ENCODE results near the gene DDB1.
"Not testable (repeated sequence)": the region's sequence is repeated elsewhere in the genome, so short reads cannot be mapped to it uniquely, and the experiment has no call there.

The DDB1 gene

GRCh38 chr11:61264795-61265194 lies 68.1 kb downstream of the DDB1 start:
- Histone ChIP-seq H3K4me1 (peaks cover 23% of the 10 kb centered on the region), H3K9ac (no peak overlapping the region), H4K20me1 (no peaks in the 10 kb centered on the region), H3K27ac (no peak overlapping the region), H3K9me3 (no peaks in the 10 kb centered on the region), H3K36me3 (peaks cover 100% of the 10 kb centered on the region), H3K4me2 (no peak overlapping the region), H3K27me3 (no peaks in the 10 kb centered on the region), H3K4me3 (no peak overlapping the region)
- TF ChIP-seq Cebpa-rat (IDR thresholded peaks at IDR 0.05): no peak

DNA sequence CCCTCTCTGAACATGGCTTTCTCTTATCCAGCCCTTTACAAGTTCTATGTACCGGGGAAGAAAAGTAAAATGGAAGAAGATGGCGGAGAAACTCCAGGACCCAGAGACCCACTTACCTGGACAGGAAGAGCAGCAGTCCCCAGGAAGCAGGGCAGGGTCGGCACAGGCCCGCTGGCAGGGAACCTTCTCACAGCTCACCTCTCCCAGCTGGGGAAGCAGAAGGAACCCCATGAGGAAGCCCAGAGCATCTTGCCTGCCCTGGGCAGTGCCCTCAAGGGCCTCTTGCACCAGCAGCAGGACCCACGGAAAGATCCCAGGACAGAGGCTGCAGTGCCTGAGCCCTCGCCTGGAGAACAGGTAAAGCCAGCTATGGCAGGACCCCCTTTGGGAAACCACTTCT lies 68.5 kb downstream of the DDB1 start:
- H3K27ac ChIP-seq: no peak overlapping the region
- peaks cover 100% of the 10 kb centered on the region for H3K36me3 ChIP-seq
- H3K4me3 ChIP-seq: no peak overlapping the region
- no peak overlapping the region for H3K4me2 ChIP-seq
- no peak for TF ChIP-seq Cebpa-rat (IDR thresholded peaks at IDR 0.05)
- peaks cover 23% of the 10 kb centered on the region for H3K4me1 ChIP-seq
- H3K9me3 ChIP-seq: no peaks in the 10 kb centered on the region
- H4K20me1 ChIP-seq: no peaks in the 10 kb centered on the region
- H3K27me3 ChIP-seq: no peaks in the 10 kb centered on the region
- no peak overlapping the region for H3K9ac ChIP-seq

DNA sequence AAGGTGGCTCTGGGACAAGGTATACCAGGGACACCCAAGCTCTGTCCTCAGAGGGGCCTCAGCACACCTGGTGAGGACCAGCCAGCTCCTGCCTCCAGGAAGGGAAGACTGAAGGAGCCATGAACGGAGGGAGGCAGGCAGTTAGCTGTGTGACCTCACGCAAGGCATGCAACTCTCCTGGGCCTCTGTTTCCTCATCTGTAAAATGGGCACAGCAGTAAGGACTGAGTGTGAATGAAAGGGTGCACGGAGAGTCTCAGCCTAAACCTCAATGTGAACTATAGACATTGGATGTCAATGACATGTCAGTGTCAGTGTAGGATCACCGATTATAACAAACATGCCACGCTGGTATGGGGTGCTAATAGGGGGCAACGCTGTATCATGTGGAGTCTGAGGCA lies 73.5 kb downstream of the DDB1 start:
- H3K4me2 ChIP-seq: no peak overlapping the region
- peaks cover 41% of the 10 kb centered on the region for H4K20me1 ChIP-seq
- no peaks in the 10 kb centered on the region for H3K9me3 ChIP-seq
- no peak overlapping the region for H3K27ac ChIP-seq
- H3K4me3 ChIP-seq: no peak overlapping the region
- peaks cover 17% of the 10 kb centered on the region for H3K4me1 ChIP-seq
- no peaks in the 10 kb centered on the region for H3K27me3 ChIP-seq
- no peak overlapping the region for H3K9ac ChIP-seq
- no peak for TF ChIP-seq Cebpa-rat (IDR thresholded peaks at IDR 0.05)
- H3K36me3 ChIP-seq: peaks cover 90% of the 10 kb centered on the region

GRCh38 chr11:61258546-61258945 lies 74.4 kb downstream of the DDB1 start:
- H3K4me1 ChIP-seq: peaks cover 20% of the 10 kb centered on the region
- no peak for TF ChIP-seq Cebpa-rat (IDR thresholded peaks at IDR 0.05)
- no peaks in the 10 kb centered on the region for H3K9me3 ChIP-seq
- no peak overlapping the region for H3K4me3 ChIP-seq
- H3K27me3 ChIP-seq: no peaks in the 10 kb centered on the region
- no peak overlapping the region for H3K4me2 ChIP-seq
- H3K36me3 ChIP-seq: peaks cover 83% of the 10 kb centered on the region
- peaks cover 48% of the 10 kb centered on the region for H4K20me1 ChIP-seq
- H3K27ac ChIP-seq: 0 out of 2 replicates have a peak overlapping the region, but pooled peaks have one; percentile 6
- H3K9ac ChIP-seq: no peak overlapping the region

DNA sequence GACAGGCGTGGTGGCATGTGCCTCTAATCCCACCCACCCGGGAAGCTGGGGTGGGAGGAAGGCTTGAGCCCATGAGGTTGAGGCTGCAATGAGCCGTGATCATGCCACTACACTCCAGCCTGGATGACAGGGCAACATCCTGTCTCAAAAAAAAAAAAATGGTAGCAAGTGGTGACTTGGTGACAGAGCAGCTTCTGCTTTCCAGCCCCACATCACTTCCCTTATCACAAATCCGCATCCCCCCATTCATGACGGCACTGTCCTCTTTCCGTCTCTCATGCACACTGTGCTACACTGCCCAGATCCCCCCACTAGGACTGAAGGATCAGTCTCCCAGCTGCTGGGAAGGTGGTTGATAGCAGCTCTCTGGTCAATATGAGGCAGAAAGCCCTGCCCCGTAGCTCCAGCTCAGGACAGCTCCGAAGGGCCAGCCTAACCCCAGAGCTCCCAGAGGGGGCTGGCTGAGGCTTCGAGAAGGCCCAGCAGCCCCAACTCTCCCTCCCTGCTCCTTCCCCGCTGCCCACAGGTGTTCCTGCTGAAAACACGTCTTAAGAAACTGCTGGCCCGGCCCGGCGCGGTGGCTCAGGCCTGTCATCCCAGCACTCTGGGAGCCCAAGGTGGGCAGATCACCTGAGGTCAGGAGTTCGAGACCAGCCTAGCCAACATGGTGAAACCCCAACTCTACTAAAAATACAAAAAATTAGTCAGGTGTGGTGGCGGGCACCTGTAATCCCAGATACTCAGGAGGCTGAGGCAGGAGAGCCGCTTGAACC lies 76.0 kb downstream of the DDB1 start:
- Histone ChIP-seq H3K36me3 (peaks cover 75% of the 10 kb centered on the region), H4K20me1 (peaks cover 48% of the 10 kb centered on the region), H3K9me3 (no peaks in the 10 kb centered on the region), H3K4me2 (no peak overlapping the region), H3K9ac (no peak overlapping the region), H3K4me1 (peaks cover 33% of the 10 kb centered on the region), H3K27me3 (no peaks in the 10 kb centered on the region), H3K27ac (no peak overlapping the region; the same call in 1 of the 2 replicates), H3K4me3 (no peak overlapping the region)
- no peak for TF ChIP-seq Cebpa-rat (IDR thresholded peaks at IDR 0.05)

- Histone ChIP-seq H3K27ac (no peak overlapping the region), H3K4me1 (peaks cover 44% of the 10 kb centered on the region), H3K36me3 (peaks cover 65% of the 10 kb centered on the region), H3K4me3 (no peak overlapping the region), H3K4me2 (peak overlapping the region; percentile 41), H4K20me1 (peaks cover 48% of the 10 kb centered on the region), H3K9me3 (no peaks in the 10 kb centered on the region), H3K27me3 (no peaks in the 10 kb centered on the region), H3K9ac (no peak overlapping the region)
- TF ChIP-seq Cebpa-rat (IDR thresholded peaks at IDR 0.05): no peak
Observed at GRCh38 chr11:61254403-61255025, 78.4 kb downstream of the DDB1 start.

DNA sequence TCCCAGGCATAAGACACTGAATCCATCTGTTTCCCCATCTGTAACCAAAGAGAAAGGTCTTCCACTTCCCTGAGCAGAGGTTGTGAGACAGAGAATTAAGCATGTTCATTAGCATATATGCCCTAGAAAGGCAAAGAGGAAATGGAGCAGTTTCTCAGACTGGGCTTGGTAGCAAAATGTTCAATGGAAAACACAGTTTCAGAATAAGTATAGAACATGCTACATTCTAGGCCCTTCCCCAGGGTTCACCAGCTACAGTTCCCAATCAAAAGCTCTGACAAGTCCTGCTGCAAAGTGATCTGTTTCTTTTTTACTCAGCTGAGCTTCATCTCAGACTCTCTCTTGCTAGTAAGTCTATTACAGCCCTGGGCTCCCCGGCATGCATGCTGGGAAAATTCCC lies 80.6 kb downstream of the DDB1 start:
- Histone ChIP-seq H4K20me1 (peaks cover 36% of the 10 kb centered on the region), H3K36me3 (peaks cover 43% of the 10 kb centered on the region), H3K4me1 (peaks cover 44% of the 10 kb centered on the region)
- H3K9me3 ChIP-seq, H3K27ac ChIP-seq, H3K9ac ChIP-seq, H3K27me3 ChIP-seq, H3K4me3 ChIP-seq, H3K4me2 ChIP-seq: not testable (repeated sequence)

DNA sequence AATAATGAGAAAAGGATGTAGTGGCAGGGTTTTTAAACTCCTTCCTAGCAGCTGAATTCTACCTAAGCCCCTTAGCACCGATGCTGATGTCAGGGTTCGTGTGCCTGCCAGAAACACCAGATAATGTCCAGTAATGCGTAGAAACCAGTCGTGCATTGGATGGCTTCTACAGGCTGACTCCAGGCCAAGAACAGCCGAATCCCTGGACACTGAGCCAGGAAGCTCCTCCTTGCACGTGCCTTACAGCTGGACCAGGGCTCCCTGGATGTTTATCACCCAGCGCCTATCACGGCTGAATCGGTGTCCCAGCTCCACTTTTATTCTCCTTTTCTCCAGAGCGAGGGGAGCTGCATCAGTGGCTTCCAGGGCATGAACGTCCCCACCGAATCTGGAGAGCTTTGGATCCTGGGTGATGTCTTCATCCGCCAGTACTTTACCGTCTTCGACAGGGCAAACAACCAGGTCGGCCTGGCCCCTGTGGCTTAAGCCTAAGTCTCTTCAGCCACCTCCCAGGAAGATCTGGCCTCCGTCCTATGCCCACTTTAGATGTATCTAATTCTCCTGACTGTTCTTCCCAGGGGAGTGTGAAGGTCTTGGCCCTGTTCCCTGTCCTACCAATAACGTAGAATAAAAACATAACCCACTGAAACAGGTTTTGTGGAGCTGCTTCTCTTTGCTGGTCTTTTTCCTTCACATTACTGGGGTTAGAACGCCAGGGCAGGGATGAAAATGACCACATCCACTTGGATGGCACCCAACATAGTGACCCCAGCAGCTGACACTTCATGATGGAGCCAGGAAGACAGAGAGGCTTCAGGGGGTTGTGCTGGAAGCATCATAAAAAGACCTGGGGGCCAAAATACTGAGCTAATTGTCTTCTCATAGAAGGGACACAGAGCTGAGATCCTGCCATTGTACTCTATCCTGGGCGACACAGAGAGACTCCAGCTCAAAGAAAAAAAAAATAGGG lies 81.8 kb downstream of the DDB1 start:
- H3K27me3 ChIP-seq, H3K4me3 ChIP-seq, H3K9me3 ChIP-seq, H3K9ac ChIP-seq, H3K27ac ChIP-seq: not testable (repeated sequence)
- Histone ChIP-seq H3K36me3 (peaks cover 31% of the 10 kb centered on the region), H3K4me2 (peak overlapping the region; percentile 22; the same call in 1 of the 2 replicates), H4K20me1 (peaks cover 24% of the 10 kb centered on the region; the same call in 1 of the 2 replicates), H3K4me1 (peaks cover 44% of the 10 kb centered on the region)

Measured in BLaER1 (cell line).